GM19043 (cell line): Measurements from ENCODE around the gene HOXC9.

Experiments
- ATAC-seq: cut with Tn5 transposase; IDR thresholded peaks from one replicate; pipeline ENCODE4 v1.9.1; 2021; ENCODE audit warnings: low read depth; ENCODE audit not compliant: unreplicated experiment

Gene HOXC9

DNA sequence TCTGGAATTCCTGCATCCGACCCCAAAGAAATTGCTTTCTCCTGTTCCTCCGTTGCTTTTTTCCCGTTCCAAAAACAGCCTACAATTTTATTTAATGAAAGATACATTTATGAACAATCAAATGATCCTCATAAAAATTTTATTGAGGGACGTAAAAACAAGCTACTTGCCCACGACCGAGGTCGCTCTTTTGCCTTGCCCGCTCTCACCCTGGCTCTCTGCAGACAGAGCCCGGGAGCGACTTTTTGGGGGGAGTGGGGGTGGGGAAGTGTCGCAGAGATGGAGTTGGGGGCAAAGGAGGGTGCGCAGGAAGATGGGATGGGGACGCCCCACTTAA, 1.1 kb upstream of the HOXC9 start:
- no peak for ATAC-seq

DNA sequence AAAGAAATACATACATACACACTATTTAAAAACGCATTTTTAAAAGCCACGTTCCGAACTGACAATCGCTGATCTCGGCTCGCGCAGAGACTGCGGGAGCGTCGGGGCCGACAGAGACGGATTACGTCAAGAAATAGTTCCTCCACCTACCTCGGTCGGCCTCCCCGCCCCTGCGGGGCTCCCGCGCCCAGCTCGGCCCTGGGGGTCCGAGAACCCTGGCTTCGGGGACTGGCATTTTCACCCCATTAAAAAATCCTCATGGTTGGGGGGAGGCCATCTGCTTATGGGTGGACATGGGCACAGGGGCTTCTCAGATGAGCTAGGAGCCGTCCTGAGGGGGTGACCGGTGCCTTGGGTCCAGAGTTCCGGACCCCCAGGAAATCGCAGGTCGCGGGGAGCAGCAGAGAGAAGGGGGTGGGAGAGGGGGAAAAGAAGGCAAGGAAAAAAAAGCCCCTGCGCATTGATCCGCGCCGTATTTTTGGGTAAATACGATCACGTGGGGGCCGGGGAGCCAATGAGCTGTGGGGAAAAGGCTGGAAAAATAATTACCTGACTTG, 324 bp upstream of the HOXC9 start:
- ATAC-seq, result no peak

GRCh38 chr12:54001283-54002187, 1.6 kb downstream of the HOXC9 start:
- ATAC-seq, result no peak

- no peak for ATAC-seq
These were observed 2.4 kb downstream of the HOXC9 start for GRCh38 chr12:54002278-54002914.

GRCh38 chr12:54002915-54003389, 3.0 kb downstream of the HOXC9 start:
- ATAC-seq, result no peak

DNA sequence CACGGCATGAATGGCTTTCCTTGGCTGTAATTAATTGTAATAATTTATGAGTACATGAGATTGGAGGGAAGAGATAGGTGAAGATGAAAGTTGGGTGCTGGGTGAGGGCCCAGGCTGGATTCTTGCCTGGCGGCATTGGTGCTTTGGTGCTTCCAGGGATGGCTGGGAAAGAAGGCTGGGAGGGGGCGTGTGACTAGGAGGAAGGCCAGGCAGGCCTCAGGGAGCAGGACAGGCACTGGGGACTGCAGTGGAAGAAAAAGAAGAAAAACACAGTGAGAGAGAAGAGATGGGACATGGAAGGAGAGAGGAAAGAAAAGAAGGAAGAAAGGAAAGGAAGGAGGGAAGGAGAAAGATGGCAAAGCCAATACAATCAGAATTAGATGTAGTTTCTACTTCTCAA, 3.7 kb downstream of the HOXC9 start:
- no peak for ATAC-seq

DNA sequence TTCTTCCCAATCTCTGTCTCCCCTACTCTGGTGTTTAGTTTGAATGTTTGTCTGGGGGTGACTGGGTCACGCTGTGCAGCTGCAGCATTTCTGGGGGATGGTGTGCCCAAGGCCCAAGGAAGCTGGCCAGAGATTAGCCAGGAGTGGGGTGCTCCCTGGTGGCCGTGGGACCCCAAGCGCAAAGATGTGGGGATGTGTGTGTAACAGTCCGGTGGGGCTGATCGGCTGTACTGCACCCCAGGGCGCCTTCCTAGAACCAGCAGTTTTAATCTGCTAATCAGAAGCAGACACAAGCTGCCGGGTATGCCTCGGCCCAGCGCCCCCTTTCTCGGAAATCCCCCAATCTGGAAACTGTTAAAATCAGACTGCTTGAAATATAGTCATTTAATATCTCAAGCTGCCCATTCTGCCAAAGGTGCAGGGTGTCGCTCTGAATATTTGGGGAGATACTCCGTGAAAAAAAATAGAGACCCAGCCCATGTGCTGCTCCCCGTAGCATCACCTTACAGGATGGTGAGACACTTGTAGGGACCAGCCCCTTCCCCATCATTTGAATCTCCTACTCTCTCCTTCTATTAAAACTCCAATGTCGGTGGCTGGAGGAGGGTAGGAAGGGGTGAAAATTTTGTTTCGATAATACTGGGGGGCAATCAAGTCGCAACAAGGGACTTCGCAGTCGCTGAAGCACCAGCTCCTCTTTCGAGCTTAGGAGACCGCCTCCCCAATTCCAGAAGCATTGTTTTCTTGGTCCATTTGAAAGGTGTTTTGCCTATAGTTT, 4.3 kb downstream of the HOXC9 start:
- ATAC-seq, result no peak

DNA sequence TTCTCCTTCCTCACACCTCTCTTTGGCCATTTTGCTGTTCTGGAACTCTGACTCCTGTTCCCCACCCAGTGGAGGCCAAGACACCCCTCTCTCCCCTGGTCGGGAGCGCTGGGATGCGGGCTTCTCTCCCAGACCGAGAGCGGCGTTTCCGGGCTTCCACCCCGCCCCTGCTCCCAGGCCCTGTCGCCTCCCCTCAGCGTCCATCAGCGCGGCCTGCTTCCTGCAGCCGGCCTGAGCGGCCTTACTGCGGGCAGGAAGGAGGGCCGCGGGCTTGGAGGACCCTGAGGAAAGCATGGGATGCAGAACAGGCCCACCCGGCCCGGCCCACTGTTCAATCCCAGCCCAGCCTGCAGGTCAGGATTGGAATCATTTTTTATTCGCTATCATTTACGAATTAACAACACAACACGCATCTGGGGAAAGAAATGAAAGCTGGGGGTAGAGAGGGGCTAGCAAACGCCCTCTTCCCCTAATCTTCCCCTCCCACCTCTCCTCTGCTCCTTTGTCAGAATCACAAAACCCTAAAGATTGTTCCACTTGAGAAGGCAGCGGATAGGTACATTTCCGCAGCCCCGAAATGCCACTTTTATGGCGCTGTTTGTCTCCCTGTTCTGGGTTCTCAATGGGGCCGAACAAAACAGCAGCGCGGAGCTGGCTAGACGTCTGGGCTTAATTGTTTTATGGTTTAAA, 5.0 kb downstream of the HOXC9 start:
- no peak for ATAC-seq

GRCh38 chr12:54005531-54005852, 5.5 kb downstream of the HOXC9 start:
- no peak for ATAC-seq

- no peak for ATAC-seq
These were observed 6.0 kb downstream of the HOXC9 start for GRCh38 chr12:54005853-54006558.

DNA sequence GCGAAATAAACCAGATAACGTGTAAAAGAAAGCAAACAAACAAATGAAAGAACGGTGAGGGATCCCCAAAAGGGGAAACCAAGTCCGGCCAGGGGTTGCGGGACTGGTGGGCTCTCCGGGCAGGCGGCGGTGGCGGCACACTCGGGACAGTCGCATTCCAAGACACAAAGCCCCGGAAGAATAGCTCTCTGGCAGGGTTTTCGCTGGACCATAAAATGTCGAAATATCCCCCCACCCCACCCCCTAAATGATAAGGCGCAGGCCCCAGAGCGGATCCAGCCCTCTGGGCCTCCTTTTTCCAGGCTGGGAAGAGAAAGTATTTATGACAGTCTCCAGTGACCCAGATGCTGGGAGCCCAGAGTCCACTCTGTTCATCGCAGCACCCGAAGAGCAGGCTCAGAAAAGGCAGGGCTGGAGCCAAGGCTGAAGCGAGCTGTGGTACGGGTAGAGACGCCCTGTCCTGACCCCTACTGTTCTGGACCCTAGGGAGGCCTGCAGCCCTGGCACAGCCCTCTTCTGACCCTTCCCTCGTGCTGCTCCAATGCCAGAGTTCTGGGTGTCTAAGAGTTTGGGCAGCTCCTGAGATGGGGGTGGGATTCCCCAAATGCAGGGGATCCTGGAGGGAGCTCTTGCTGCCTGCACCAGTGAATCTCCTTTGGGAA, 6.7 kb downstream of the HOXC9 start:
- no peak for ATAC-seq

DNA sequence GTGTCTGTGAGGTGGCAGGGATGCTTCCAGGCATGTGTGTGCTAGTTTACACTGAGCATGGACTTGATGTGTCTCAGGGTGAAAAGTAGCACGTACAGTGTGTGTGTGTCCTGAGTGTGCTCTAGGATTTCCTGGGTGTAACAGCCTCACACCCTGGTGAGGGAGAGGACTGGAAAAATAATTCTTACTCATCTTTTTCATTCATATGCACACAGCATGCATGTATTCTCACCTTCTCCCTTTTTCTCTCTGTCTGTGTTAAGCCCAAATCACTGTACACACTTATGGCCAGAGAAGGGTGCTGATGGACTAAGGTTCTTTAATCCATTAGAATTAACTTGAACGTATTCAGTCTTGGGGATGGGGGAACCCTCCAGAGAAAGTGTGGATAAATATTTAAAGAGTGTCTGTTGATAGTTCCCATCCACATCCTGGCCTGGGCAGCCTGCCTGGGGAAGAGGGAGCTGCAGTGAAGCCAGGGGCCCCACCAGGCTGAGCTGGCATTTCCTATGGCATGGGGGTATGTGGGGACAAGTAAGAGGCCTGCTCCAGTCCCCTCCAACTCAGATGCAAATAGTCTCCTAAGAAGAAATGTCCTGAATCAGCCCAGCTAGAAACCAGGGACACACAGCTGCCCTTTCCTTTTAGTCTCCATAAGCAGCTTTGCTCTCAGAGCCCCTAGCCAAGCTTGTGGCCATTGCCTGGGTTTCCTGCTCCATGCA, 7.7 kb downstream of the HOXC9 start:
- ATAC-seq, result no peak

DNA sequence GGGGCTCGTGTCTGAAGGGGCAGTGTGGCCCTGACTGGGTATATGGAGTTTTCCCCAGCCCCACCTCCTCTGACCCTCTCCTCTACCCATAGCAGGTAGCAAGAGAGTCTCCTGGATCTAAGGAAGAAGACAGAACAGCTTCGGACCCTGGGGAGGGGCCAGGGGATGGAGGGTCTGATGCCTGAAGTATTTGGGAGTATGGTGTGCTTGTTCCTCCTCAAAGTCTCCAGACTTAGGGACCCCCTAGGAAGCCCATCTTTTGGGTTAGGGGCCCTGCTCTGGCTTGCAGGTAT, 8.2 kb downstream of the HOXC9 start:
- no peak for ATAC-seq

DNA sequence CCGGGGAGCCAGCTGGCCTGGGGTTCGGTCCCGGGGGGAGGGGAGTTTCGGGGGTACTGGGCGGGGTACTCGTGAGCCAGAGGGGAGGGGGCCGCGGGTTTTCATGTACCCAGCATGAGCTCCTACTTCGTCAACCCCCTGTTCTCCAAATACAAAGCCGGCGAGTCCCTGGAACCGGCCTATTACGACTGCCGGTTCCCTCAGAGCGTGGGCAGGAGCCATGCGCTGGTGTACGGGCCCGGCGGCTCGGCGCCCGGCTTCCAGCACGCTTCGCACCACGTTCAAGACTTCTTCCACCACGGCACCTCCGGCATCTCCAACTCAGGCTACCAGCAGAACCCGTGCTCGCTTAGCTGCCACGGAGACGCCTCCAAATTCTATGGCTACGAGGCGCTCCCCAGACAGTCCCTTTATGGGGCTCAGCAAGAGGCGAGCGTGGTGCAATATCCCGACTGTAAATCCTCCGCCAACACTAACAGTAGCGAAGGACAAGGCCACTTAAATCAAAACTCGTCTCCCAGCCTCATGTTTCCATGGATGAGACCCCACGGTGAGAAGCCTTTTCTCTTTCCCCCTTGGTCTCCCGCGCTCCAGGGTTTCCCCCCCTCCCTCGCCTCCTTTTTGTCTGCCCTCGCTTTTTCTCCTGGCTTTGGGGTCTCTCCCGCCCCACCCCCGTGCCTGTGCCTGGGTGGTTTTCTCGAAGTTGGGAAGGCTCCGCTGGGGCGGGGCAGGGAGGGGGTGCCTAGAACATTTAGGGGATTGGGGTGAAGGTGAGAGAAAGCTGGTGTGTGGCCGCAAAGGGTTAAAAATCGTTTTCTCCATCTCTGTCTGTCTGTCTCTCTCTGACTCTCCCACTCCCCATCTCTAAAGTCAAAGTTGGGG, 9.5 kb downstream of the HOXC9 start:
- ATAC-seq, result no peak

GRCh38 chr12:54010053-54010971, 10.4 kb downstream of the HOXC9 start:
- no peak for ATAC-seq

- ATAC-seq, result no peak
These were observed 11.2 kb downstream of the HOXC9 start for GRCh38 chr12:54010972-54011664.
